ENCODE data around the gene COLEC11. TPM values are rescaled to one million over a fixed set of nuclear protein-coding genes. Genes with fewer than 3 reads are reported as not detected.

Gene COLEC11
- total and polyA plus RNA-seq, 2 of the 13 experiments (the other 11 are each of a cell fraction or from before 2014, with no cell fraction given), result 1.5 to 3.0 TPM

DNA sequence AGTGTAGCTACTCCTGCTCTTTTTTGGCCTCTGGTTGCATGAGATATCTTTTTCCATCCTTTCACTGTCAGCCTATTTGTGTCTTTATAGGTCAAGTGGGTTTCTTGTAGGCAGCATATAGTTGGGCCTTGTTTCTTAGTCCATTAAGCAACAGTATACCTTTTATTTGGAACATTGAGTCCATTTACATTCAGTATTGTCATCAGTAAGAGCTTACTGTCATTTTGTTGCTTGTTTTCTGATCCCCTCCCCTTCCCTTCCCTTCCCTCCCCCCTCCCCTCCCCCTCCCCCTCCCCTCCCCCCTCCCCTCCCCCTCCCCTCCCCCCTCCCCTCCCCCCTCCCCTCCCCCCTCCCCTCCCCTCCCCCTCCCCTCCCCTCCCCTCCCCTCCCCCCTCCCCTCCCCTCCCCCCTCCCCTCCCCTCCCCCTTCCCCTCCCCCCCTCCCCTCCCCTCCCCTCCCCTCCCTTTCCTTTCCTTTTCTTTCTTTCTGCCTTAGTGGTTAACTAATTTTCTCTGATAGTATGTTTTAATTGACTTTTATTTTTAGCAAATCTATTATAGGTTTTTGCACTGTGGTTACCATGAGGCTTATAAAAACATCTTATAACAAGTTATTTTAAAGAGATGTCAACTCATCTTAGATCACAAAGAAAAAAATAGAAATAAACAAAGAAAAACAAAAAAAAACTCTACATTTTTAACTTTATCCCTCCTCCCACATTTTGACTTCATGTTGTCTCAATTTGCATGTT, 95.3 kb downstream of the COLEC11 start (continued):
- TF ChIP-seq, protein P1, sequence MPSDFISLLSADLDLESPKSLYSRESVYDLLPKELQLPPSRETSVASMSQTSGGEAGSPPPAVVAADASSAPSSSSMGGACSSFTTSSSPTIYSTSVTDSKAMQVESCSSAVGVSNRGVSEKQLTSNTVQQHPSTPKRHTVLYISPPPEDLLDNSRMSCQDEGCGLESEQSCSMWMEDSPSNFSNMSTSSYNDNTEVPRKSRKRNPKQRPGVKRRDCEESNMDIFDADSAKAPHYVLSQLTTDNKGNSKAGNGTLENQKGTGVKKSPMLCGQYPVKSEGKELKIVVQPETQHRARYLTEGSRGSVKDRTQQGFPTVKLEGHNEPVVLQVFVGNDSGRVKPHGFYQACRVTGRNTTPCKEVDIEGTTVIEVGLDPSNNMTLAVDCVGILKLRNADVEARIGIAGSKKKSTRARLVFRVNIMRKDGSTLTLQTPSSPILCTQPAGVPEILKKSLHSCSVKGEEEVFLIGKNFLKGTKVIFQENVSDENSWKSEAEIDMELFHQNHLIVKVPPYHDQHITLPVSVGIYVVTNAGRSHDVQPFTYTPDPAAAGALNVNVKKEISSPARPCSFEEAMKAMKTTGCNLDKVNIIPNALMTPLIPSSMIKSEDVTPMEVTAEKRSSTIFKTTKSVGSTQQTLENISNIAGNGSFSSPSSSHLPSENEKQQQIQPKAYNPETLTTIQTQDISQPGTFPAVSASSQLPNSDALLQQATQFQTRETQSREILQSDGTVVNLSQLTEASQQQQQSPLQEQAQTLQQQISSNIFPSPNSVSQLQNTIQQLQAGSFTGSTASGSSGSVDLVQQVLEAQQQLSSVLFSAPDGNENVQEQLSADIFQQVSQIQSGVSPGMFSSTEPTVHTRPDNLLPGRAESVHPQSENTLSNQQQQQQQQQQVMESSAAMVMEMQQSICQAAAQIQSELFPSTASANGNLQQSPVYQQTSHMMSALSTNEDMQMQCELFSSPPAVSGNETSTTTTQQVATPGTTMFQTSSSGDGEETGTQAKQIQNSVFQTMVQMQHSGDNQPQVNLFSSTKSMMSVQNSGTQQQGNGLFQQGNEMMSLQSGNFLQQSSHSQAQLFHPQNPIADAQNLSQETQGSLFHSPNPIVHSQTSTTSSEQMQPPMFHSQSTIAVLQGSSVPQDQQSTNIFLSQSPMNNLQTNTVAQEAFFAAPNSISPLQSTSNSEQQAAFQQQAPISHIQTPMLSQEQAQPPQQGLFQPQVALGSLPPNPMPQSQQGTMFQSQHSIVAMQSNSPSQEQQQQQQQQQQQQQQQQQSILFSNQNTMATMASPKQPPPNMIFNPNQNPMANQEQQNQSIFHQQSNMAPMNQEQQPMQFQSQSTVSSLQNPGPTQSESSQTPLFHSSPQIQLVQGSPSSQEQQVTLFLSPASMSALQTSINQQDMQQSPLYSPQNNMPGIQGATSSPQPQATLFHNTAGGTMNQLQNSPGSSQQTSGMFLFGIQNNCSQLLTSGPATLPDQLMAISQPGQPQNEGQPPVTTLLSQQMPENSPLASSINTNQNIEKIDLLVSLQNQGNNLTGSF (CRISPR knock-in tag; IDR thresholded peaks at IDR 0.05), result no peak
- TF ChIP-seq, protein P2, sequence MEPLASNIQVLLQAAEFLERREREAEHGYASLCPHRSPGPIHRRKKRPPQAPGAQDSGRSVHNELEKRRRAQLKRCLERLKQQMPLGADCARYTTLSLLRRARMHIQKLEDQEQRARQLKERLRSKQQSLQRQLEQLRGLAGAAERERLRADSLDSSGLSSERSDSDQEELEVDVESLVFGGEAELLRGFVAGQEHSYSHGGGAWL (CRISPR knock-in tag; IDR thresholded peaks at IDR 0.05), result no peak
- no peak for TF ChIP-seq PLRG1 (conservative IDR thresholded peaks at IDR 0.05)

DNA sequence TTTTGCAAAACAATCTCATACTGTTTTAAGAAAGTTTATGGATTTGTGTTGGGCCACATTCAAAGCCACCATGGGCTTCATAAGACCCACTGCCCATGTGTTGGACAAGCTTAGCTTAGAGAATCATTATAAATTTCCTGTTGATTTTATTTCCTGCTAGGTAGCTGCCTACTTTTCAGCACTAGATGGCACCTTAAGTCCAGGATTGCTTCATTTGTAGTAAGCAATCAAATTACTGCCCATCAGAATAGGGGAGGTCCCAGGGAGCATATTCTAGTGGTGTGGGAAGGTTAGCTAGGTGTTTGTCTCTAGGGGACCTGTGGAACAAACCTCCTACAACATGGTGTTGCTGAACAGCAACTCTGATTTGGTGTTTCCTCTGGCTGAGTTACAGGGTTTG, 97.5 kb downstream of the COLEC11 start:
- intact Hi-C loops (cut with micrococcal nuclease; ENCODE audit: unreplicated experiment), result no loop called here
- ATAC-seq, result peak; percentile 77
- Histone ChIP-seq H3K4me1 (ENCODE audit: insufficient read depth, low read length) (no peaks in the 10 kb centered on the region), H3K27me3 (ENCODE audit: control insufficient read depth in 1 of 2, insufficient read depth in 2 of 2, low read length in 2 of 2) (peaks cover 0 to 10% of the 10 kb centered on the region in 2 experiments; a peak in 1 of 5 replicates), H3K9me3 (ENCODE audit: low read length) (no peaks in the 10 kb centered on the region), H3K27ac (ENCODE audit: extremely low read length, insufficient read depth, low read length) (no peak overlapping the region), H3K36me3 (replicated peaks in 1 of 2; ENCODE audit: control insufficient read depth in 1 of 2, insufficient read depth in 2 of 2, low read length in 2 of 2) (no peaks in the 10 kb centered on the region), H3K4me3 (replicated peaks in 1 of 3; ENCODE audit: insufficient read depth in 1 of 3, low read depth in 2 of 3, low read length in 3 of 3) (no peak overlapping the region), H4K20me1 (ENCODE audit: insufficient read depth, low read length) (no peaks in the 10 kb centered on the region), H2AFZ (ENCODE audit: low read length) (no peak overlapping the region), H3K9ac (ENCODE audit: insufficient read depth, low read depth, low read length) (no peak overlapping the region), H3K79me2 (ENCODE audit: insufficient read depth, low read length) (no peaks in the 10 kb centered on the region), H3K4me2 (ENCODE audit: low read depth, low read length) (no peak overlapping the region)
- POLR2A ChIA-PET, result no interaction called here
- TF ChIP-seq SIX4 (CRISPR knock-in tag; IDR thresholded peaks at IDR 0.05), result no peak
- TF ChIP-seq, protein P3, sequence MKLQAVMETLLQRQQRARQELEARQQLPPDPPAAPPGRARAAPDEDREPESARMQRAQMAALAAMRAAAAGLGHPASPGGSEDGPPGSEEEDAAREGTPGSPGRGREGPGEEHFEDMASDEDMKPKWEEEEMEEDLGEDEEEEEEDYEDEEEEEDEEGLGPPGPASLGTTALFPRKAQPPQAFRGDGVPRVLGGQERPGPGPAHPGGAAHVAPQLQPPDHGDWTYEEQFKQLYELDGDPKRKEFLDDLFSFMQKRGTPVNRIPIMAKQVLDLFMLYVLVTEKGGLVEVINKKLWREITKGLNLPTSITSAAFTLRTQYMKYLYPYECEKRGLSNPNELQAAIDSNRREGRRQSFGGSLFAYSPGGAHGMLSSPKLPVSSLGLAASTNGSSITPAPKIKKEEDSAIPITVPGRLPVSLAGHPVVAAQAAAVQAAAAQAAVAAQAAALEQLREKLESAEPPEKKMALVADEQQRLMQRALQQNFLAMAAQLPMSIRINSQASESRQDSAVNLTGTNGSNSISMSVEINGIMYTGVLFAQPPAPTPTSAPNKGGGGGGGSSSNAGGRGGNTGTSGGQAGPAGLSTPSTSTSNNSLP (IDR thresholded peaks at IDR 0.05; ENCODE audit: low read depth, low read length), result 0 out of 2 replicates have a peak, but pooled peaks have one; percentile 22
- peak; percentile 35; the same call in 1 of the 2 replicates for TF ChIP-seq SMC3 (IDR thresholded peaks at IDR 0.05; ENCODE audit: low read length)
- TF ChIP-seq STAG1 (CRISPR knock-in tag; IDR thresholded peaks at IDR 0.05), result peak; percentile 73
- TF ChIP-seq RFX1 (IDR thresholded peaks at IDR 0.05), result no peak
- TF ChIP-seq, protein P4, sequence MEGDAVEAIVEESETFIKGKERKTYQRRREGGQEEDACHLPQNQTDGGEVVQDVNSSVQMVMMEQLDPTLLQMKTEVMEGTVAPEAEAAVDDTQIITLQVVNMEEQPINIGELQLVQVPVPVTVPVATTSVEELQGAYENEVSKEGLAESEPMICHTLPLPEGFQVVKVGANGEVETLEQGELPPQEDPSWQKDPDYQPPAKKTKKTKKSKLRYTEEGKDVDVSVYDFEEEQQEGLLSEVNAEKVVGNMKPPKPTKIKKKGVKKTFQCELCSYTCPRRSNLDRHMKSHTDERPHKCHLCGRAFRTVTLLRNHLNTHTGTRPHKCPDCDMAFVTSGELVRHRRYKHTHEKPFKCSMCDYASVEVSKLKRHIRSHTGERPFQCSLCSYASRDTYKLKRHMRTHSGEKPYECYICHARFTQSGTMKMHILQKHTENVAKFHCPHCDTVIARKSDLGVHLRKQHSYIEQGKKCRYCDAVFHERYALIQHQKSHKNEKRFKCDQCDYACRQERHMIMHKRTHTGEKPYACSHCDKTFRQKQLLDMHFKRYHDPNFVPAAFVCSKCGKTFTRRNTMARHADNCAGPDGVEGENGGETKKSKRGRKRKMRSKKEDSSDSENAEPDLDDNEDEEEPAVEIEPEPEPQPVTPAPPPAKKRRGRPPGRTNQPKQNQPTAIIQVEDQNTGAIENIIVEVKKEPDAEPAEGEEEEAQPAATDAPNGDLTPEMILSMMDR (CRISPR knock-in tag; IDR thresholded peaks at IDR 0.05), result peak; percentile 57
- in situ Hi-C loops (cut with HindIII; ENCODE audit: extremely low pct_ligation_motif_present, low pct_unique_long_range_greater_than_20kb), result no loop called here
- no TSS peak for BruUV-seq (replicated peaks)
- CTCF ChIA-PET (ENCODE audit: low intra/inter-chr PET ratio, low total read pairs), result no interaction called here
- DNase-seq (ENCODE audit: low spot score), result peak; percentile 23
- no peak for FAIRE-seq
